Measurements from ENCODE around the gene SH3BP2.

SH3BP2 gene

DNA sequence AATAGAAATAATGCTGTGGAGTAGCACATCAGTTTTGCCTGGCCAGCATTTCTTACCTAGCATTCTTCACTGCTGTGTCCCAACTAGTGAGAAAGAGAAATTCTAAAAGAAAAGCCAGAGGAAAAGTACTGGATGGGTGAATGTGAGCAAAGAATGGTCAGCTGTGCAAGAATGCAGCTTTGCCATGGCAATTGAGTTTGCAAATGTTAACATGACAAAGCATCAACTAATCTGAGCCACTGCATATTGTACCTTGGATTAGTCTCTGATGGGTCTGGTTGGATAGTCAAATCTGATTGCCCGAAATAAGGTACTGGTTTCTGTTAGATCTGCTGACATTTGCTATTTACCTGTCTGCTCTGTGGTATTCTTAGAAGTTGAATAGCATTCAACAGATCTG is 89.5 kb downstream of the SH3BP2 start:
- DNase-seq = no peak

DNA sequence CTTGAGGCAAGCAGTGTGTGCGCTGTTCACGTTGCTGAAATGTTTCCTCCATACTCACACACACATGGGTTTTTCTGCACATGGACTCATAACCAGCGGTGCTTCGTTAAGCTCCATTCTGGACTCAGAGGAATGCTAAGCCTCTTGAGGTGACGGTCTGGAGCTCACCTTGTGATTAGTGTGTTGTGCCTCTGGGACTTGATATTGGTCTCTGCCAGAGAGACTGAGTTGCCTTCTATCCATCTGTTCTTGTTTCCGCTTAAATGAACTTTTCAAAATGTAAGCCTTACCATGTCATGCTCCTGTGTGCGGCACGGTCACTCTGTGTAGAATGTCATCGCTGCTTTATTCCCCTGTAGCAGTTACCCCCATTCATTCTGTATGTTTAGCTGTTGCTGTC is 93.3 kb downstream of the SH3BP2 start:
- DNase-seq = no peak

- DNase-seq = no peak
These were observed 93.7 kb downstream of the SH3BP2 start for GRCh38 chr4:2886622-2887021.

GRCh38 chr4:2887343-2887742 is 94.5 kb downstream of the SH3BP2 start:
- DNase-seq = no peak

DNA sequence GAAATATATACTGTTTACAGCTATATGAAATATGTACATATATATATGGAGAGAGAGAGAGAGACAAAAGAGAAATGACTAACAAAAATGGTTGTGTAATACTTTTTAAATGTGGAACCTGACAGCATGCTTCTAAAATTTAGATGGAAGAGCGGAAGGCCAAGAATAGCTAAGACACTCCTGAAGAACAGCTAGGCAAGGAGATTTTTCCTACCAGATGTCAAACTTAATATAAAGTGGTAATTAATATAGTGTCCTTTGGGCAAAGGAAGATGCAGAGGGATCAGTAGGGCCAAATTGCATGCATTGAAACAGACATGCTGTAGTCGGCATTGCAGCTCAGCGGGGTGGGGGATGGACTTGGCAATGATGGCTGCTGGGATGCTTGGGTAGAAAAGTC is 96.0 kb downstream of the SH3BP2 start:
- DNase-seq = no peak
